Muscle of leg (tissue), 9 donors: ENCODE results near the gene OMP. TPM values are rescaled to one million over a fixed set of nuclear protein-coding genes. Genes with fewer than 3 reads are reported as not detected.

Experiments used
- polyA plus RNA-seq, 8 donors: library from polyadenylated mRNA; unstranded; fragments of 120-200 nt; gene quantifications; one replicate each; pipeline versions ENCODE4 v1.2.1 to v1.2.3, GENCODE V29; 2013; ENCODE audit warnings: inconsistent platforms in 1 of 8, low replicate concordance in 1 of 8; ENCODE audit not compliant: insufficient read length in 8 of 8, insufficient read depth in 1 of 8
- total RNA-seq: library from RNA; stranded (reverse); fragments of 120-200 nt; gene quantifications from one replicate; pipeline ENCODE4 v1.2.4, GENCODE V29; 2013

The OMP gene
- total and polyA plus RNA-seq, 9 donors: 0.27 TPM; not detected in 8

Other genes with a start within 250 kb of the OMP start
- 4.5 TPM for gene ACER3, start 241.9 kb upstream of the OMP start, total RNA-seq
- gene ACER3, start 241.9 kb upstream of the OMP start, polyA plus RNA-seq: 10 to 100 TPM in 1 of 8 donors, 1 to 10 TPM in 7; 4.9 to 10.3 (median 6.1) TPM
- gene B3GNT6, start 68.4 kb upstream of the OMP start, total RNA-seq: not detected
- gene B3GNT6, start 68.4 kb upstream of the OMP start, polyA plus RNA-seq: under 1 TPM in 1 of 8 donors, not detected in 7; 0.16 TPM
- 6.2 TPM for gene CAPN5, start 35.9 kb upstream of the OMP start, total RNA-seq
- 10 to 100 TPM in 6 of 8 donors, 1 to 10 TPM in 2; 9.6 to 17.8 (median 12.5) TPM for gene CAPN5, start 35.9 kb upstream of the OMP start, polyA plus RNA-seq
- gene MYO7A, start 25.4 kb downstream of the OMP start, total RNA-seq: 3.8 TPM
- gene MYO7A, start 25.4 kb downstream of the OMP start, polyA plus RNA-seq: 1 to 10 TPM; 2.2 to 6.5 (median 3.5) TPM
- 0.13 TPM for gene GDPD4, start 198.8 kb downstream of the OMP start, total RNA-seq
- under 1 TPM in 7 of 8 donors, not detected in 1; 0.22 to 0.67 (median 0.26) TPM for gene GDPD4, start 198.8 kb downstream of the OMP start, polyA plus RNA-seq